HPDE6-E6E7 (cell line): ENCODE data around the gene TTYH1.

Experiments used
- DNase-seq: peaks from one replicate; pipeline ENCODE4 v3.0.0; 2011; ENCODE audit warnings: missing footprints; ENCODE audit errors: extremely low spot score

TTYH1 gene

GRCh38 chr19:54392105-54392504 lies 23.2 kb upstream of the TTYH1 start:
- no peak for DNase-seq

- no peak for DNase-seq
Observed at GRCh38 chr19:54393381-54393780, 21.9 kb upstream of the TTYH1 start.

GRCh38 chr19:54395685-54396084 lies 19.6 kb upstream of the TTYH1 start:
- no peak for DNase-seq

- no peak for DNase-seq
Observed at GRCh38 chr19:54399189-54399588, 16.1 kb upstream of the TTYH1 start.

GRCh38 chr19:54400913-54401312 lies 14.4 kb upstream of the TTYH1 start:
- no peak for DNase-seq

- no peak for DNase-seq
Observed at GRCh38 chr19:54403054-54403453, 12.2 kb upstream of the TTYH1 start.

- no peak for DNase-seq
Observed at GRCh38 chr19:54405628-54406027, 9.6 kb upstream of the TTYH1 start.

- no peak for DNase-seq
Observed at GRCh38 chr19:54407780-54408179, 7.5 kb upstream of the TTYH1 start.

GRCh38 chr19:54408456-54409026 lies 6.7 kb upstream of the TTYH1 start:
- DNase-seq: no peak

- no peak for DNase-seq
Observed at GRCh38 chr19:54411033-54411432, 4.2 kb upstream of the TTYH1 start.

GRCh38 chr19:54412877-54413276 lies 2.4 kb upstream of the TTYH1 start:
- no peak for DNase-seq

GRCh38 chr19:54414156-54414555 lies 1.1 kb upstream of the TTYH1 start:
- DNase-seq: no peak

GRCh38 chr19:54415901-54416673 lies 823 bp downstream of the TTYH1 start:
- DNase-seq: no peak

- no peak for DNase-seq
Observed at GRCh38 chr19:54416695-54417491, 1.6 kb downstream of the TTYH1 start.

GRCh38 chr19:54418030-54418929 lies 3.0 kb downstream of the TTYH1 start:
- no peak for DNase-seq

GRCh38 chr19:54418930-54419800 lies 3.9 kb downstream of the TTYH1 start:
- DNase-seq: no peak

GRCh38 chr19:54420068-54420382 lies 4.8 kb downstream of the TTYH1 start:
- no peak for DNase-seq

- DNase-seq: no peak
Observed at GRCh38 chr19:54420383-54421168, 5.3 kb downstream of the TTYH1 start.

- no peak for DNase-seq
Observed at GRCh38 chr19:54421169-54421516, 5.9 kb downstream of the TTYH1 start.

GRCh38 chr19:54421521-54421920 lies 6.3 kb downstream of the TTYH1 start:
- no peak for DNase-seq
